Posterior vena cava (tissue), 2 donors: Measurements from ENCODE around the gene LRRC37A3. TPM values are rescaled to one million over a fixed set of nuclear protein-coding genes. Genes with fewer than 3 reads are reported as not detected.
"Not testable (repeated sequence)": the region's sequence is repeated elsewhere in the genome, so short reads cannot be mapped to it uniquely, and the experiment has no call there.

Source experiments
- DNase-seq: peaks from one replicate; pipeline ENCODE4 v3.0.0-alpha.2; 2020; ENCODE audit warnings: low spot score
- intact Hi-C, 2 donors: fragments of 100-400 bp; cut with DNase I; formaldehyde crosslinking; loops; one replicate each; pipeline versions ENCODE4 v1.14.1 to v1.14.2; 2022 to 2023
- total RNA-seq, 2 donors: library from RNA; stranded (reverse); fragmentation: NEBNext Ultra II Directional; extraction: Animal tissue kit (Norgen Biotek cat#: 25700); gene quantifications; one replicate each; pipeline ENCODE4 v1.2.1, GENCODE V29; 2021
- donor health status: DM: yes; HTN: yes; CAD: no.
- donor health status: DM: yes; HTN: yes; CAD: no.

The LRRC37A3 gene
- total RNA-seq, 2 donors from 2014 or later, result 8.7 to 14.8 TPM

- intact Hi-C loops, DNase-seq: not testable (repeated sequence)
Observed at GRCh38 chr17:64929419-64930209, 10.3 kb upstream of the LRRC37A3 start.

GRCh38 chr17:64928701-64929100, 9.4 kb upstream of the LRRC37A3 start:
- DNase-seq, intact Hi-C loops: not testable (repeated sequence)

GRCh38 chr17:64927444-64927843, 8.2 kb upstream of the LRRC37A3 start:
- DNase-seq, intact Hi-C loops: not testable (repeated sequence)

DNA sequence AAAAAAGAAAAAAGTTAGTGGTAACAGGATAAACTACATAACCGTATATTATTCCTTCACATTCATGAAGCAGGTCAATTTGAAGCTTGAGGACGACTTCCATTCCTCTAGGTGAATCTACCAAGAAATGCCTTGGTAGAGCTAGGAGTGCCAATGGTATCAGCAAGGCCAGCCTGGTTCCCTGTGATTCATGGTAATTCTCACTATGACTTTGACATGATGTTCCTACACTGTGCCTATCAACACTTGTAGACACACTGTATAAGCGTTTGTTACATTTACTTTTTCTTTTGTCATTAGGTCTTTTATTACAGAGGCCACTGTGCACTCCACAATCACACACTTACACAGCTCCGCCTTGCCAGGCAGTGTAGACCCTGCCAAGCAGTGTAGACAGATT, 7.2 kb upstream of the LRRC37A3 start:
- DNase-seq, intact Hi-C loops: not testable (repeated sequence)

- DNase-seq, intact Hi-C loops: not testable (repeated sequence)
Observed at GRCh38 chr17:64925244-64925643, 6.0 kb upstream of the LRRC37A3 start.

DNA sequence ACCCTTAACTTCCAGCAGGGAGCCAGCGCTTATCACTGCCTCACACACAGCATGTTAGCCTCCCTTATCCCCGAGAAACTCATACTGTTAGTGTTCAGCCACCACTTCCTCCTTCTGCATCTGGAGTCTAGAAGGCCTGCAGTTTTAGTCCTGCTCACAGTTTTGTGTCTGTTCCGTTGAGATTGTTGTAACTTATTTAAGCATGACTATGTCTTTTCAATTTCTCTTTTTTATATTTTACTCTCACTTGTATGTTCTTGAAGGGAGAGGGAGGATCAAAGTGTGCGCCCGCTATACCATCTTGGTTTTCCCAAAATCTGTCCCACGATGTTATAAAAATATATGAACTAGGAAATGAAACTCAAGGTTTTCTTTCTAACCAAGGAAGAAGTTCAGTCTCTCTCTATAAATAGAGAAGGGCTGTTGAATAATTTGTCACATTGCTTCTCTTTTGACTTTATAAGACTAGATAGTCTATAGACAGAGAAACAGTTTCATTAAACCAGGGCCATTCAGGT, 3.8 kb upstream of the LRRC37A3 start:
- DNase-seq, intact Hi-C loops: not testable (repeated sequence)

- DNase-seq, result no peak
- intact Hi-C loops, result no loop called here
Observed at GRCh38 chr17:64920419-64921172, 1.3 kb upstream of the LRRC37A3 start.

- intact Hi-C loops, result no loop called here
Observed at GRCh38 chr17:64920026-64920418, 744 bp upstream of the LRRC37A3 start.

DNA sequence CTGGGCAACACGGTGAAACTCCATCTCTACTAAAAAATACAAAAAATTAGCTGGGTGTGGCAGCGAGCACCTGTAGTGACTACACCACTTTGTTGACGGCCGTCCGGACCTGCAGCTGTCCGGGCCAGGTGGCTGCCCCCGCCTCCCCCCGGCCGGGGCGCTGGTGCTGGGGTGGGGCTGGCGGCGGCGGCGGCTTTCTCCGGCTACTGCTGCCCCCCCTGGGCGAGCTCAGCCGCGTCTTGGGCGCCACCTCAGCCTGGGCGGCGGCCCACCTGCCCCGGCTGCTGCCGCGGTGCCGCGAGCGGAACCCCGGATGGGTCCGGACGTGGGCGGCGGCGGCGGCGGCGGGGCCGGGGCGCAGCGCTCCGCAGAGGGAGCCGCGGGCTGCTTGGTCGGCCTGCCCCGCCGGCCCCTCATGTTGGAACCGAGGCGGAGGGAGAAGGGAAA, 413 bp downstream of the LRRC37A3 start:
- intact Hi-C loops, DNase-seq: not testable (repeated sequence)

More at GRCh38 chr17:64920026-64920418, 744 bp upstream of the LRRC37A3 start:
- no peak for DNase-seq

GRCh38 chr17:64917540-64917939, 1.7 kb downstream of the LRRC37A3 start:
- DNase-seq, intact Hi-C loops: not testable (repeated sequence)

- intact Hi-C loops, DNase-seq: not testable (repeated sequence)
Observed at GRCh38 chr17:64915244-64915643, 4.0 kb downstream of the LRRC37A3 start.

GRCh38 chr17:64910191-64910514, 9.1 kb downstream of the LRRC37A3 start:
- intact Hi-C loops, DNase-seq: not testable (repeated sequence)

DNA sequence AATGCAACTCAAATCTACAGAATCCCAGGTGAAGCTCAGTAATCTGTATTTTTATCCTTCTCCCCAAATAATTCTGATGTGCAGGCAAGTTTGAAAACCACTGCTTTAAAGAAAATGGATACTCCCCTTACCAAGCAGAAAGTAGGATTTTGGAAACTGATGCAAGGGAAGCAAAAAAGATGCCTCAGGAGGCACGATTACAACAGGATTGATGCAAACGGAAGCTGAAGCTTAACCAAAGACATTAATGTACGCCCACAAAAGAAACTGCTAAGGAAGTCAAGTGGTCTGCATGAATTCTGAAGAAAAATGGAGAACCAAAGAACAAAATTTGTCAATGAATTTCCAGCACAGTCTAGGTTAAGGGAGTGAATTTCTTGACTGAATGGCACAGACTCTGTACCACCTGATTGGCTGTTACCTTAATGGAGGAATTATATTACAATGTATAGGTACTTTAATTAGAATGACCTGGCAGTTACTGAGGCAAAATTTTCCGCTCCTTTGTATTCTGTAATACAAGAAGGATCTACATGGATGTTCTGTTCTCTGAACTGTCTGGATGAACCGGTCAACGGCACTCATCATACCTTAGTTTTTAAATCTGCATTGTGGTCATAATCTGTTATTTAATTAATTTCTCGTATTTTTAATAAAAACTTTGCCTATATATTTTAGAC, 9.6 kb downstream of the LRRC37A3 start:
- DNase-seq, result not testable (repeated sequence)

DNA sequence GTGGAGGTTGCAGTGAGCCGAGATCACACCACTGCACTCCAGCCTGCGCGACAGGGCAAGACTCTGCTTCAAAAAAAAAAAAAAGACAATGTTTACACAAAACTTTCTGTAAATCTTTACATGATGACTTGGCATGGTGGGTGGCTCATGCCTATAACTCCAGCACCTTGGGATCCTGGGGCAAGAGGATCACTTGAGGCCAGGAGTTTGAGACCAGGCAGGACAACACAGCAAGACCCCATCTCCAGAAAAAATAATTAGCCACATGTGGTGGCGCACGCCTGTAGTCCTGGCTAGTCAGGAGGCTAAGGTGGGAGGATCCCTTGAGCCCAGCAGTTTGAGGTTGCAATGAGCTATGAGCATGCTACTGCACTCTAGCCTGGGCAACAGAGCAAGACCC, 15.2 kb downstream of the LRRC37A3 start:
- DNase-seq, intact Hi-C loops: not testable (repeated sequence)

More for the DNA sequence above, 9.6 kb downstream of the LRRC37A3 start:
- intact Hi-C loops, result not testable (repeated sequence)

- peak; percentile 78 for DNase-seq
- intact Hi-C loops, result not testable (repeated sequence)
Observed at GRCh38 chr17:64897136-64897535, 22.1 kb downstream of the LRRC37A3 start.

GRCh38 chr17:64874210-64874609, 45.1 kb downstream of the LRRC37A3 start:
- DNase-seq, intact Hi-C loops: not testable (repeated sequence)

DNA sequence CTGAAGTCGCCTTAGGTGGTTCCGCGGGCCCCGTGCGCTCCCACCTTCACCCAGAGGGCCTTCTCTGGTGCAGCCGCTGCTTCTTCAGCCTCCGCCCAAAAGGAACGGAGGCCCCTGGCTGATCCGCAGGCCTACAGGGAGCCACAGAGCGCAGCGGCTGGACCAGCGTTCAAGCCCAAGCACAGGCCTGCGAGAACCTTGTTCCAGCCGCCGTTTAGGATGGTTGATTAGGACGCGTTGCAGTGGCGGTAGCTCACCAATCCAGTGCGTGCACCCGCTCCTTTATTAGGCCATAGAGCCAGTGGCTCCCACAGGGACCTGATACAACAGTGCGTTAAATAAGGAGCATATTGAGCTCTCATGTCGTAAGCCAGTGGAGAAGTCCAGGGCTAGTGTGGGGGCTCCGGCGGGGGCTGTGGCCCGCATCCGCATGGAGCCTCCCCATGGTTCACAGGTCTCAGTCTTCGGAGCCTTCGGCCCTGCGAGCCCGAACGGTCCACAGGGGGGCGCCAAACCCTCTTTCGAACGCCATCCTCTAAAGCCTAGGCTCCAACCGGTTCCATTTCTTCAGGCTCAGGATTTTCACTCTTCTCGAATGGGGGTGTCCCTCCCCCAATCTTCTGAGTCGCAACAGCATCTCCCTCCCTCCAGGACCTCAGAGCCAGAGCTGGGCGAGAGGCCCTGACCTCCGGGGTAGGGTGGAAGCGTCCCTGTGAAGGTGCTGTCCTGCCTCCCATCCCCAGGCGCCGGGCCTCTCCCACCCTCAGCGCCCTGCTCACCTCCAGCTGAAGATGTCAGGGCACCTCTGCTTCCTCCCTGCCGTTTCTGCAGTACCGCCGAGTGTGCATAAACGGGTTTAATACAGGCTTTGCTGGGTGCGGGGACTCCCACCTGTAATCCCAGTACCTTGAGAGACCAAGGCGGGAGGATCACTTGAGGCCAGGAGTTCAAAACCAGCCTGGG, 71.5 kb downstream of the LRRC37A3 start:
- peak; percentile 89 for DNase-seq
- intact Hi-C loops, result not testable (repeated sequence)

GRCh38 chr17:64846892-64847291, 72.4 kb downstream of the LRRC37A3 start:
- intact Hi-C loops, DNase-seq: not testable (repeated sequence)
